OCI-LY3 (cell line): Measurements from ENCODE around the gene PCARE.

Experiments used
- H2AFZ ChIP-seq: fragments of 200-600, 300-600 bp; shearing (Covaris generic); 2 replicates; pipeline ENCODE4 v1.6.0; 2014; ENCODE audit warnings: antibody characterized with exemption, low read depth, low read length
- H3K27ac ChIP-seq: fragments of 200-600, 300-600 bp; sonication (generic); 2 replicates; pipeline ENCODE4 v1.5.1; 2014; ENCODE audit warnings: mild to moderate bottlenecking, low read length, moderate library complexity, mixed read lengths
- H3K27me3 ChIP-seq: fragments of 200-600, 300-600 bp; sonication (generic); 2 replicates; pipeline ENCODE4 v1.6.1; 2014; ENCODE audit warnings: low read depth, low read length, mixed read lengths
- H3K36me3 ChIP-seq: fragments of 200-600, 300-600 bp; sonication (generic); replicated peaks from 2 replicates; pipeline ENCODE3; 2014; ENCODE audit warnings: low read depth, low read length, mixed read lengths
- H3K4me1 ChIP-seq: fragments of 300-600, 200-600 bp; sonication (generic); 2 replicates; pipeline ENCODE4 v1.6.1; 2014; ENCODE audit warnings: low read length, mixed read lengths
- H3K4me2 ChIP-seq: fragments of 200-600, 300-600 bp; sonication (generic); 2 replicates; pipeline ENCODE4 v1.6.1; 2014; ENCODE audit warnings: low read length, mixed read lengths
- H3K4me3 ChIP-seq: fragments of 300-600, 200-600 bp; sonication (generic); 2 replicates; pipeline ENCODE4 v1.5.1; 2014; ENCODE audit warnings: antibody characterized with exemption, mild to moderate bottlenecking, low read length, moderate library complexity
- H3K79me2 ChIP-seq: fragments of 300-600, 200-600 bp; shearing (Covaris generic); 2 replicates; pipeline ENCODE4 v1.6.1; 2014; ENCODE audit warnings: mild to moderate bottlenecking, low read length, mixed read lengths
- H3K9ac ChIP-seq: fragments of 300-600, 200-600 bp; shearing (Covaris generic); 2 replicates; pipeline ENCODE4 v1.6.0; 2014; ENCODE audit warnings: mild to moderate bottlenecking, low read length, moderate library complexity
- H3K9me3 ChIP-seq: fragments of 200-600, 300-600 bp; shearing (Covaris generic); 2 replicates; pipeline ENCODE4 v1.6.1; 2014; ENCODE audit warnings: low read length, mixed read lengths; ENCODE audit not compliant: insufficient read depth
- H4K20me1 ChIP-seq: fragments of 200-600, 300-600 bp; sonication (generic); 2 replicates; pipeline ENCODE4 v1.6.1; 2016; ENCODE audit warnings: low read length, mixed read lengths; ENCODE audit not compliant: insufficient read depth
- EZH2phosphoT487 ChIP-seq: fragments of 200-600 bp; shearing (Covaris generic); IDR thresholded peaks from 2 replicates; pipeline ENCODE4 v1.6.1; 2018; ENCODE audit warnings: antibody characterized with exemption, mixed run types, low read depth
- TF ChIP-seq, protein P1 (sequence below): fragments of 200-600, 300-600 bp; sonication (generic); IDR thresholded peaks from 2 replicates; pipeline ENCODE4 v1.5.1; 2014; ENCODE audit warnings: antibody characterized with exemption, low read length, low read depth

The PCARE gene

DNA sequence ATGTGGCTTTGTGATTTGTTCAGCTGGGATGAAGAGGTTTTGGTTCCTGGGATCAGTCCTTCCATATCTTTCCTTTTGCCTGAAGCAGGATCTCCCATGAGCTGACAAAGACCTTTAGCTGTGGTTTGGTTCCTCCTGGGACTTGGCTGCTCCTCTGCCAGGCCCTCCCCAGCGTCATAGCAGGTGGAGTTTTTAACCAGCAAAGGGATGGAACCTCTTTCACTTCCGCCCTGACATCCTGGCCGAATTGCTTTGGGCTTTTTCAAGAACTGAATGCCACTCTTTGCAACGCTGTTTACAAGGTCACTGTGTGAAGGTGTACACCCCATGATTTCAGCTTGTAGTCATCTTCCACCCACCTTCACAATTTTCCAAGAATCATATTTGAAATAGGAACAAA is 390 bp downstream of the PCARE start:
- Histone ChIP-seq H3K9ac (no peak overlapping the region), H3K27ac (no peak overlapping the region), H2AFZ (no peak overlapping the region), H3K4me3 (no peak overlapping the region), H3K36me3 (no peaks in the 10 kb centered on the region), H3K4me2 (no peak overlapping the region), H3K27me3 (0 out of 2 replicates have a peak, but pooled peaks cover under 1% of the 10 kb centered on the region), H4K20me1 (no peaks in the 10 kb centered on the region), H3K9me3 (no peaks in the 10 kb centered on the region), H3K4me1 (peaks cover 7% of the 10 kb centered on the region), H3K79me2 (no peaks in the 10 kb centered on the region)
- TF ChIP-seq EZH2phosphoT487, result no peak
- TF ChIP-seq, protein P1, sequence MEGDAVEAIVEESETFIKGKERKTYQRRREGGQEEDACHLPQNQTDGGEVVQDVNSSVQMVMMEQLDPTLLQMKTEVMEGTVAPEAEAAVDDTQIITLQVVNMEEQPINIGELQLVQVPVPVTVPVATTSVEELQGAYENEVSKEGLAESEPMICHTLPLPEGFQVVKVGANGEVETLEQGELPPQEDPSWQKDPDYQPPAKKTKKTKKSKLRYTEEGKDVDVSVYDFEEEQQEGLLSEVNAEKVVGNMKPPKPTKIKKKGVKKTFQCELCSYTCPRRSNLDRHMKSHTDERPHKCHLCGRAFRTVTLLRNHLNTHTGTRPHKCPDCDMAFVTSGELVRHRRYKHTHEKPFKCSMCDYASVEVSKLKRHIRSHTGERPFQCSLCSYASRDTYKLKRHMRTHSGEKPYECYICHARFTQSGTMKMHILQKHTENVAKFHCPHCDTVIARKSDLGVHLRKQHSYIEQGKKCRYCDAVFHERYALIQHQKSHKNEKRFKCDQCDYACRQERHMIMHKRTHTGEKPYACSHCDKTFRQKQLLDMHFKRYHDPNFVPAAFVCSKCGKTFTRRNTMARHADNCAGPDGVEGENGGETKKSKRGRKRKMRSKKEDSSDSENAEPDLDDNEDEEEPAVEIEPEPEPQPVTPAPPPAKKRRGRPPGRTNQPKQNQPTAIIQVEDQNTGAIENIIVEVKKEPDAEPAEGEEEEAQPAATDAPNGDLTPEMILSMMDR, result no peak

DNA sequence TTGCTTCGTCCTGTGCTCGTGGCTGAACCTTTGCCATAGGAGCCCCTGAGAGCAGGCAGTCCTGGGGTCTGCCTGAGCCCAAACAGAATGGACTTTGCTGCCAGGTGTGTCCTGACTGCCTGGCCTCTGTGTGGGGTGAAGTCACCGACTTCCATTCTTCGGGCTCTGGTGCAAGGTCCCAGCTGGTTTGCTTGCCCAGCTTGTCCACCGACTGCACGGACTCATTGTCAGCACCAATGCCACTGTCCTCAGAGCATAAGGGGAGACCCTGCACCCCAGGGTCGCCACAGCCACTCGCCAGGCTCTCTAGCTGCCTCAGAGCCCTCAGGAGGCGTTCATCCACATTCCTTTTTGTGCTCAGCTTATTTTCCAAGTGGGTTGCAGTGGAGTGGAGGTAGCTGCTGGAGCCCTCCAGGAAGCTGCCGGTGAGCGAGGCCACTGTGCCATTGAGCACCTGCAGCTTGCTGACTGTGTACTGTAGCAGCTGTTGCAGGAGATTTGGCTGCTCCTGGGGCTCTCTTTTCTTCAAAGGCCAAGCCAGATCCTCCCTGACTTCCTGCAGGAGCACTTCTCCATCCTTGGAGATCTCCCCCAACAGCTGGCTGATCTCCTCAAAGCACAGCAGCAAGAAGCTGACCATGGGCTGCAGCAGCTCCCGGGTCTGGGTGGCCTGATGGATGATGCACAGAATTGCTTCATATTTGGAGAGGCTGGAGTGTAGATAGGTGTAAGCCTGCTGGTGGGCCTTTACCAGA is 1.2 kb downstream of the PCARE start:
- no peak overlapping the region for H2AFZ ChIP-seq
- no peak overlapping the region for H3K4me3 ChIP-seq
- 0 out of 2 replicates have a peak, but pooled peaks cover 2% of the 10 kb centered on the region for H3K27me3 ChIP-seq
- no peak overlapping the region for H3K9ac ChIP-seq
- H3K36me3 ChIP-seq, result no peaks in the 10 kb centered on the region
- no peaks in the 10 kb centered on the region for H3K79me2 ChIP-seq
- no peak overlapping the region for H3K4me2 ChIP-seq
- no peak for TF ChIP-seq EZH2phosphoT487
- TF ChIP-seq, protein P1, result no peak
- H3K4me1 ChIP-seq, result peaks cover 7% of the 10 kb centered on the region
- H4K20me1 ChIP-seq, result no peaks in the 10 kb centered on the region
- no peaks in the 10 kb centered on the region for H3K9me3 ChIP-seq
- no peak overlapping the region for H3K27ac ChIP-seq

DNA sequence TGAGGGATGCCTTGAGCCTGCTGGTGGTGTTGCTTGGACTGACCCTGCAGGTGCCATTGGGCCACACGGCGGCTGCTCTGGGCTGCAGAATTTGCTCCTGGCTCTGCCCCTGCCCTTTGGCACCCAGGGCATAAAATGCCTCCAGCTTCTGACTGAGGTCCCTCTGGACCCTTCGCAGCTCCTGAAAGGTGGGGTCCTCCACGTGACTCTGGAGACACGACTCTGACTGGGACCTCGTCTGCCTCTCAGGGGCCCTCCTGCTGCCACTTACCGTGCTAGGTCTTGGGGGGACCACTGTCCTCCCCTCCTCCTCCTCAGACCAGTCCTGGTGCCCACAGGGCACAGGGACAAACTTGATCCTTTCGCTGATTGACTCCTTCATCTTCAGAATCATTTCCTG is 2.1 kb downstream of the PCARE start:
- TF ChIP-seq, protein P1, result no peak
- TF ChIP-seq EZH2phosphoT487, result no peak
- Histone ChIP-seq H3K9me3 (no peaks in the 10 kb centered on the region), H4K20me1 (no peaks in the 10 kb centered on the region), H3K36me3 (no peaks in the 10 kb centered on the region), H3K9ac (no peak overlapping the region), H2AFZ (no peak overlapping the region), H3K27ac (no peak overlapping the region), H3K79me2 (no peaks in the 10 kb centered on the region), H3K4me2 (no peak overlapping the region), H3K4me3 (no peak overlapping the region), H3K27me3 (0 out of 2 replicates have a peak, but pooled peaks cover 2% of the 10 kb centered on the region), H3K4me1 (peaks cover 7% of the 10 kb centered on the region)

DNA sequence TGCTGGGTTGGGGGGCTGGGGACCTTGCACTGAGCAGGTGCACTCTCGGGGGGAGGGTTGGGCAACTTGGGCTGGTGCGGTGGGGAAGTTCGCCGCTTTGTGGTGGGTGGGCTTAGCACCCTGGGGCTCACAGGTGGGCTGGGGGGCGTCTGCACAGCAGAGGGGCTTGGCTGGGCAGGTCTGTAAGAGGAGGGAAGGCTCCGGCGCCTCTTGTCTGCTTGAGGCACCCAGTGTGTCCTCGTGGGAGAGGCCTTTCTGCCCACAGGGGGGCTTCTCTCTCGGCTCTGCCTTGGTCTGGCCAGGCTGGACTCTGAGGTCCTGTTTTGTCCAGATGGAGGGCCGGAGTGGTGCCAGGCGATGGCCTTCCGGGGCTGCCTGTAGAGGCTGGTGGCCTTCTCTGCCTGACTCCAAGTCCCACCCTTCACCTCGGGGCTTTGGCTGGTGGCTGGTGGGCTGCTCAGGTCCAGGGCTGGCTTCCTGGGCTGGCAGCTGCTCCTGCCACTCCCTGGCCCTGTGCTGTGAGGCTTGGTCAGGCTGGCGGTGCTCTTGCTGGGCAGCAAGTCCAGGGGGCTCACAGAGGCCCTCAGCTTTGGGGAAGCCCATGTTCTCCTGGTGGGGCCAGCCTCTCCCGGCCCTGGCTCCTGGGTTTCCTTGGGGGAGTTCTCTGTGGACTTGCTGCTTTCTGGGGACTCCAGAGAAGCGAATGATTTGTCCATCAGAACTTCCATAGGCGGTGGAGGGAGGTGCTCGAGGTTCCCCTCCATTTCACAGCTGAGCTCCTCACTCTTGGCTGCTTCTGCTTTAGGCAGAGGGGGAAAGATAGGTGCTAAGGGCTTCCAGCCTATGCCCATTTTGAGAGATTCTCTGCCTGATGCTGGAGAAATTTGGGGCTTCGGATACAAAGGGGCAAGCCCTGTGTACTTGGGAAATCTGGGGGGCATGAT is 3.0 kb downstream of the PCARE start:
- no peaks in the 10 kb centered on the region for H4K20me1 ChIP-seq
- H3K79me2 ChIP-seq, result no peaks in the 10 kb centered on the region
- no peak overlapping the region for H3K27ac ChIP-seq
- TF ChIP-seq, protein P1, result no peak
- no peak for TF ChIP-seq EZH2phosphoT487
- H3K4me1 ChIP-seq, result peaks cover 7% of the 10 kb centered on the region
- H3K27me3 ChIP-seq, result 0 out of 2 replicates have a peak, but pooled peaks cover 2% of the 10 kb centered on the region
- no peak overlapping the region for H3K4me3 ChIP-seq
- no peak overlapping the region for H3K9ac ChIP-seq
- no peak overlapping the region for H2AFZ ChIP-seq
- no peaks in the 10 kb centered on the region for H3K36me3 ChIP-seq
- no peaks in the 10 kb centered on the region for H3K9me3 ChIP-seq
- H3K4me2 ChIP-seq, result no peak overlapping the region
